Amniotic epithelial cell (primary cell): ENCODE results near the gene MBOAT2.
"Not testable (repeated sequence)": the region's sequence is repeated elsewhere in the genome, so short reads cannot be mapped to it uniquely, and the experiment has no call there.

Experiments used
- DNase-seq: peaks from one replicate; pipeline ENCODE4 v3.0.0-alpha.2; 2010; ENCODE audit warnings: low read depth

Gene MBOAT2

GRCh38 chr2:8993196-8993901, 10.1 kb downstream of the MBOAT2 start:
- DNase-seq, result peak; percentile 54

GRCh38 chr2:8992643-8993042, 10.8 kb downstream of the MBOAT2 start:
- DNase-seq, result no peak

- no peak for DNase-seq
These were observed 13.9 kb downstream of the MBOAT2 start for GRCh38 chr2:8989536-8990079.

GRCh38 chr2:8987410-8987809, 16.1 kb downstream of the MBOAT2 start:
- DNase-seq, result no peak

- no peak for DNase-seq
These were observed 17.0 kb downstream of the MBOAT2 start for GRCh38 chr2:8986327-8986976.

GRCh38 chr2:8985561-8986326, 17.7 kb downstream of the MBOAT2 start:
- peak; percentile 71 for DNase-seq

- DNase-seq, result no peak
These were observed 18.6 kb downstream of the MBOAT2 start for GRCh38 chr2:8984855-8985254.

- peak; percentile 32 for DNase-seq
These were observed 19.3 kb downstream of the MBOAT2 start for GRCh38 chr2:8984157-8984556.

GRCh38 chr2:8983571-8983970, 19.9 kb downstream of the MBOAT2 start:
- no peak for DNase-seq

GRCh38 chr2:8981876-8982275, 21.6 kb downstream of the MBOAT2 start:
- DNase-seq, result no peak

GRCh38 chr2:8980096-8980495, 23.4 kb downstream of the MBOAT2 start:
- DNase-seq, result peak; percentile 78

GRCh38 chr2:8977758-8978157, 25.7 kb downstream of the MBOAT2 start:
- no peak for DNase-seq

- peak; percentile 53 for DNase-seq
These were observed 26.8 kb downstream of the MBOAT2 start for GRCh38 chr2:8976442-8977259.

GRCh38 chr2:8974016-8974415, 29.5 kb downstream of the MBOAT2 start:
- no peak for DNase-seq

- not testable (repeated sequence) for DNase-seq
These were observed 30.5 kb downstream of the MBOAT2 start for GRCh38 chr2:8973017-8973416.

GRCh38 chr2:8972535-8972934, 30.9 kb downstream of the MBOAT2 start:
- not testable (repeated sequence) for DNase-seq

GRCh38 chr2:8969348-8969747, 34.1 kb downstream of the MBOAT2 start:
- not testable (repeated sequence) for DNase-seq

GRCh38 chr2:8966123-8966908, 37.2 kb downstream of the MBOAT2 start:
- peak; percentile 28 for DNase-seq

GRCh38 chr2:8965216-8965969, 38.1 kb downstream of the MBOAT2 start:
- no peak for DNase-seq

GRCh38 chr2:8962890-8963289, 40.6 kb downstream of the MBOAT2 start:
- no peak for DNase-seq
